ENCODE measurements around the gene CNOT4.

DNA sequence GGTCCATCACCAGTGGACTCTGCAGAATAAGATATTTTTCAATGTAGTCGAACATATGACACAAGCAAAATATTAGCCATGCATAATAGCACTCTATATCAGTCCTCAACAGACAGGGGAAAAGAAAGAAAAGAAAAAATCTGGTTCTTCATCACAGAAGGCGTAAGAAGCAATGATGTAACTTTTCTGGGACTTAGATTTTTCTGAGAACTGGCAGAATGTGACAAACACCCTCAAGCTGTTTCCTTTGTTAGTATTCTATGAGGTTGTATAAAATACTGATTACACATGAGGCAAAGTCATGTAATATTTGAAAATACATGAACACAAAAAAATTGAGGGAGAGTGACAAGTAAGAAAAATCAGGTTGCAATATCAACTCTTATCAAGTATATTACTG is 84.9 kb downstream of the CNOT4 start:
- TF ChIP-seq CTCF (IDR thresholded peaks at IDR 0.05) (no peak), POLR2A (IDR thresholded peaks at IDR 0.05) (no peak)

Data from body of pancreas (tissue), 4 donors.